T47D (cell line): Measurements from ENCODE around the gene UGT1A1.
"Not testable (repeated sequence)": the region's sequence is repeated elsewhere in the genome, so short reads cannot be mapped to it uniquely, and the experiment has no call there.

Experiments used
- DNase-seq, 2 experiments: peaks; one replicate each; pipeline versions ENCODE4 v3.0.0 to v3.0.0-alpha.2; 2011 to 2012; ENCODE audit warnings: low read depth in 1 of 2, low spot score in 1 of 2
- JUND ChIP-seq: IDR thresholded peaks from 2 replicates; pipeline ENCODE4 v1.6.1; 2012; ENCODE audit warnings: low read depth
- in situ Hi-C: cut with HindIII; loops from 2 replicates; pipeline ENCODE4 v1.10.0; 2016; ENCODE audit warnings: low sequenced_read_pairs, low pct_unique_long_range_greater_than_20kb

UGT1A1 gene

DNA sequence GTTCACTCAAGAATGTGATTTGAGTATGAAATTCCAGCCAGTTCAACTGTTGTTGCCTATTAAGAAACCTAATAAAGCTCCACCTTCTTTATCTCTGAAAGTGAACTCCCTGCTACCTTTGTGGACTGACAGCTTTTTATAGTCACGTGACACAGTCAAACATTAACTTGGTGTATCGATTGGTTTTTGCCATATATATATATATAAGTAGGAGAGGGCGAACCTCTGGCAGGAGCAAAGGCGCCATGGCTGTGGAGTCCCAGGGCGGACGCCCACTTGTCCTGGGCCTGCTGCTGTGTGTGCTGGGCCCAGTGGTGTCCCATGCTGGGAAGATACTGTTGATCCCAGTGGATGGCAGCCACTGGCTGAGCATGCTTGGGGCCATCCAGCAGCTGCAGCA lies at the start of gene UGT1A1:
TSS of gene UGT1A1 (plus strand) at position 228 of the 400 bp plus-strand sequence. CDS start at position 246, 18 bp downstream.
- in situ Hi-C loops: no loop called here
- TF ChIP-seq JUND: no peak
- DNase-seq: no peak

DNA sequence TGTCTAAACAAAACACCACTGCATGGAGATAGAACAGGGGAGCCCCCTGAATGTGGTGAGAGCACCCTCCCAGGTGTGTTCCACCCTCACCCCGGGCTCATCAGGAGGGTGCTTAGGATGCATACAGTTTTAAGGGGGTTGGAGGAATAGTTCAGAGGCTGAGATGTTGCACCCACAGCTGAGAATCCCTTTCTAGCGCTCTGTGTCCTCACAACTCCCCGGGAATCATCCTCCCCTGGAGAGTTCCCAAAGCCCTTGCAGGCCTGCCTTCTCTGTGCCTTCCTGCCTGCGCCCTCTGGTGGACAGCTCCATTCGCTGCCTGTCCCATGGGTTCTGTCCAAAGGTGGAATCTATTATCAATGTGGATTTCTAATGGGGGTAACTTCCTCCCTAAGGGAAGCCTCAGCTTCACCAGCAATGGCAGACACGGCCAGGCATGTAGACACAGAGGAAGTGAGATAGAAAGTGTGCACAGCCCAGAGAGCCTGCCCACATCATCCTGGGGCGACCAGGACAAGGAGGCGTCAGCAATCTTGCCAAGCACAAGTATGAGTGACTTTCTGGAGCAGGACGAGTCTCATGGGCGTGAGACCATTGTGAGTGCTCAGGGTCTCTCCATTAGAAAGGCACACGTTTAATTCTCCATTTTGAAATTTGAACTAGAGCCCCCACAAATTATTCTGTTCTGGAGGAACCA lies 48.6 kb upstream of the UGT1A1 start:
- no peak for TF ChIP-seq JUND
- in situ Hi-C loops: no loop called here
- DNase-seq: peak; percentile 23 to 73

GRCh38 chr2:233712611-233713261 lies 47.3 kb upstream of the UGT1A1 start, which contains the start of gene UGT1A5:
Gene UGT1A5 (plus strand): TSS chr2:233712907. CDS start chr2:233712992, 85 bp downstream.
- TF ChIP-seq JUND: no peak
- in situ Hi-C loops: no loop called here

GRCh38 chr2:233713262-233713615 lies 46.8 kb upstream of the UGT1A1 start:
- TF ChIP-seq JUND: no peak
- DNase-seq: no peak
- in situ Hi-C loops: no loop called here

More at GRCh38 chr2:233712611-233713261, 47.3 kb upstream of the UGT1A1 start, which contains the start of gene UGT1A5:
- DNase-seq: no peak

DNA sequence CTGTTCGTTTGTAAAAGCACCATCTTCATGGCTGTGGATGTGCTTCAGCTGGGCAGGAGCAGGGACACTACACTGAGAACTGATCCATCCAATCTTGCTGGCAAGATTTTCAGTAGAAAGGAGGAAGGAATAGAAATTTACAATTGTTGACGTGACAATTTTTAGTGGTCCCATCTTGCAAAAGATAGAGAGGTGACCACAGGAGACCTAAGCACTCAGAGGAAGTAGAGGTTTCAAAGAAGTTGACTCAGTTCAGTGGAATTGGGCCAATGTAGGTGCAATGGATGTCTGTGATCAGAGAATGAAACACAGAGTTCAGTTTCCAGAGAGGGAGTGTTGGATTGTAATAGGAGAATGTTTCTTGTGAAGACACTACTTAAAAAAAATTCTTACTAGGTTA lies 45.9 kb upstream of the UGT1A1 start:
- in situ Hi-C loops: no loop called here

GRCh38 chr2:233718552-233718951 lies 41.5 kb upstream of the UGT1A1 start, which contains the start of gene UGT1A4:
Gene UGT1A4 (plus strand): TSS chr2:233718736. CDS start chr2:233718821, 85 bp downstream.
- no peak for TF ChIP-seq JUND
- in situ Hi-C loops: no loop called here
- no peak for DNase-seq

More for the DNA sequence above, 45.9 kb upstream of the UGT1A1 start:
- DNase-seq: no peak
- TF ChIP-seq JUND: no peak

DNA sequence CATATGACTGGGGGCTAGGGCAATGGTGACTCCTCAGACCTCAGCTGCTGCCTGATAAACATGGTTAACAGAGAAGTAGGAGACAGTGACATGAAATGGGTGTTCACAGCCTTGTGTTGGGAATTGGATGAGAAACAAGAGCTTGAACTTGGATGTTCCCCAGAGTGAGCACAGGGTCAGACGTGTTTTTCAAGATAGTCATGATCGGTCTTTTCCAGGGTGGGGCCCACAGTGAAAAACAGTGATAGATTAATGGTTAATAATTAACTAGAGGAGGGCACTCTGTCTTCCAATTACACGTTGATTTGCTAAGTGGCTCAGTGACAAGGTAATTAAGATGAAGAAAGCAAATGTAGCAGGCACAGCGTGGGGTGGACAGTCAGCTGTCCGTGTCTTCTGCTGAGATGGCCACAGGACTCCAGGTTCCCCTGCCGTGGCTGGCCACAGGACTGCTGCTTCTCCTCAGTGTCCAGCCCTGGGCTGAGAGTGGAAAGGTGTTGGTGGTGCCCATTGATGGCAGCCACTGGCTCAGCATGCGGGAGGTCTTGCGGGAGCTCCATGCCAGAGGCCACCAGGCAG lies 31.3 kb upstream of the UGT1A1 start, which contains the start of gene UGT1A3:
TSS of gene UGT1A3 (plus strand) at position 320 of the 579 bp plus-strand sequence. CDS start at position 405, 85 bp downstream.
- TF ChIP-seq JUND: no peak
- in situ Hi-C loops: no loop called here
- DNase-seq: no peak

- in situ Hi-C loops, DNase-seq: not testable (repeated sequence)
These were observed 23.0 kb upstream of the UGT1A1 start for GRCh38 chr2:233736868-233737653.

GRCh38 chr2:233740870-233741269 lies 19.2 kb upstream of the UGT1A1 start:
- no peak for DNase-seq
- in situ Hi-C loops: no loop called here
- TF ChIP-seq JUND: no peak

DNA sequence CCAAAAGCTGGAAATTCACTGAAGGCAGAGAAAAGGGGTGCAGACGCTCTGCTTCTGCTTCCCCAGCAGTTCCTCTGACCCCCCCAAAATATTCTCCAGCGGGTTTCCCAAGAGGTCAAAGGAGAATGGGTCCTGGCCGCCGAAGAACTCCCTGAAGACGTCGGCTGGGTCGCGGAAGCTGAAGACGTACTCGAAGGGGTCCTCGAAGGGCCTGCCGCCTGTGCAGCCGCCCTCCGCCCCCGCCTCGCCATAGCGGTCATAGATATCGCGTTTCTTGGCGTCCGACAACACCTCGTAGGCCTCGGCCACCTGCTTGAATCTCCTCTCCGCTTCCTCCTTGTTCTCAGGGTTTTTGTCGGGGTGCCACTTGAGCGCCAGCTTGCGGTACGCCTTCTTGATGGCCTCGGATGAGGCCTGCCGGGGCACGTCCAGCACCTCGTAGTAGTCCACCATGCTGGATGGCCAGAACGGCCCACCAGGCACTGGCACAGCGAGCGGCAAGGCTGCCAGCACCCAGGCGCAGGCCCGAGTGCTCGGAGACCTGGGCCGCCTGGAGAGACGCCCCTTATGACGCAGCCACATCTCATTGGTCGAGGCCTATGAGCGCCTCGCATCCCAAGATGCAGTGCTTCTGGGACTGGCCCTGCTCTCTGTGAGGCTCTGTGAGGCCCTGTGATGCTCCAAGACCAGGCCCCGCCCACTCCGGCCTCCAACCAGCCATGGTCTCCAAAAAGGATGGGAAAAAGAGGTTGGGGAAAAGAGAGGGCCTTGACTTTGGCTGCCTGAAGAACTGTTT lies 16.4 kb upstream of the UGT1A1 start:
- DNase-seq: no peak
- in situ Hi-C loops: no loop called here
- no peak for TF ChIP-seq JUND

DNA sequence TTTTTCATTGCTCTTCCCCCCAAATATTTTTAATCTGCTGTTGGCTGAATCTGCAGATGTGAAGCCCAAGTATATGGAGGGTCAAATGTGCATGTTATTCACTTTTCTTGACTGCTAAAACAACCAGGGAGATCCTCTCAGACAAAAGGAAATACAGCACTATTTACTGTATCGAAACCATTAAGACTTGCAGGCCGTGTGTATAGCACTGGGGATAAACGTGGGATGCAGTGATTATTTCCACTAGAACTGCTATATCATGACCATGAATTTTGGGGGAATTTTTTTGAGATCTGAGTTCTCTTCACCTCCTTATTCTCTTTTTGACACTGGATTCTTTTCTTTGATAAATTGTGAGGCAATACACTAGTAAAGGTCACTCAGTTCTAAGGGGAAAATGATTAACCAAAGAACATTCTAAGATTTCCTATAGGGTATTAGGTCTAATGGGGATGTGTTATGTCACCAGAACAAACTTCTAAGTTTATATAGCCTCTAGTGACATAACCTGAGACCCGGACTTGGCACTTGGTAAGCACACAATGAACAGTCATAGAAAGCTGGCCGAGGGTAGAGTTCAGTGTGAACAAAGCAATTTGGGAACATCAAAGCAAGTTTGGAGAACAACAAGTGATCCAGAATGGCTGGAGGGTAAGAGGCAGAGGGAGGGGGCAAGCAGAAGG lies 14.9 kb upstream of the UGT1A1 start:
- TF ChIP-seq JUND: no peak
- DNase-seq: no peak
- in situ Hi-C loops: no loop called here

DNA sequence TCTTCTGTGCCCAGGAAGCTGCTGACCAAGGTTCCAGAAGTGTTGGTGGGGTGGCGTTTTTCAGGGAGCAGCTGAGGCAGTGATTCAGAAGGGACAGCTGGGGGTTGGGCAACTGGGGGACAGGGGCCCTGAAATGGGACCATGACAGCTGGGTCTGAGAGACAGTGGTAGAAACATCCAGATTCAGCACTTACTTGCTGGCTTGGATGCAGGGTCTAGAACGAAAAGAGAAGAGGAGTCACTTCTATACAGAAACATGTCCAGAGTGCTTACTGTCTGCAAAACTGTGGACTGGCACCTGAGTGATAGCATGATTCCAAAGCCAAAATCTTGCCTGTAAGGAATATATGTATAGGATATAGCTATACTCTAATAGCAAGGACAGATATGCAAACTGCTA lies 14.2 kb upstream of the UGT1A1 start:
- DNase-seq, in situ Hi-C loops: not testable (repeated sequence)
